ENCODE data around the gene CTAG1B.

DNA sequence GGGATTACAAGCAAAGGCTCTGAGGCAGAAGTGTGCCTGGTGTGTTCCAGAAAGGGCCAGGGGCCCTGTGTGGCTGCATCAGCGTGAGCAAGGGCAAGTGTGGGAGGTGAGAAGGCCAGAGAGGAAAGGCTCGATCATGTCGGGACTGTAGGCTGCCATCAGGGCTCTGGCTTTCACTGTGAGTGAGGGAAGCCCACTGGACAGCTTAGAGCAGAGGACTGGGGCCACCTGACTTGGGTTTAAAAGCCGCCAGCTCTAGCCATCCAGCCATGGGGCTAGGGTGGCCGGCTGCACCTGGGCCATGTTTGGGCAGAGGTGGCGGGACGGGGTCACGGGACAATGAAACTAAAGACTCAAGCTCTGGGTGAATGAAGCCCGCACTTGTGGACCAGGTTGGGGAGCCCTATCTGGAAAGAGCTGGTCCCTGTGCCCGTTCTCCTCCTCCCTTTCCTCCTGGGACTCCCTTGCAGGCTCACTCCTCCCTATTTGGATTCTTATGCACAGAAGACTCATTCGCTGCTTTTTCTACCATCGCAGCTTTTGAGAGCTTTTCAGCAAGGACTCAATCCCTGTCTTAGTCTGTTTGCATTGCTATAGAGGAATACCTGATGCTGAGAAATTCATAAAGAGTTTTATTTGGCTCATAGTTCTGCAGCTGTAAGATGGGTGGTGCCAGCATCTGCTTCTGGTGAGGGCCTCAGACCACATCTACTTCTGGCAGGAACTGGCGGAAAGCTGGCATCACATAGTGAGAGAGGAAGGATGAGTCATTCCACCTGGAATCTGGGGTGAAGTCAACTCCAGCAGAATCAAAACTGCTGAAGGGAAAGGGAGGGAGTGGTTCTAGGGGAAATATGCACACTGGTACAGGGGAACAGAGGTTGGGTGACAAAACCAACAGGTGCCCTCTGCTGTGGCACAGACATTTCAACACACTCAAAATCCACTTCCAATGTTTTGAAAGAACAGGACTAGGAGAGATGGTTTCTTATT is 15.3 kb downstream of the CTAG1B start:
- TF ChIP-seq, protein P1, sequence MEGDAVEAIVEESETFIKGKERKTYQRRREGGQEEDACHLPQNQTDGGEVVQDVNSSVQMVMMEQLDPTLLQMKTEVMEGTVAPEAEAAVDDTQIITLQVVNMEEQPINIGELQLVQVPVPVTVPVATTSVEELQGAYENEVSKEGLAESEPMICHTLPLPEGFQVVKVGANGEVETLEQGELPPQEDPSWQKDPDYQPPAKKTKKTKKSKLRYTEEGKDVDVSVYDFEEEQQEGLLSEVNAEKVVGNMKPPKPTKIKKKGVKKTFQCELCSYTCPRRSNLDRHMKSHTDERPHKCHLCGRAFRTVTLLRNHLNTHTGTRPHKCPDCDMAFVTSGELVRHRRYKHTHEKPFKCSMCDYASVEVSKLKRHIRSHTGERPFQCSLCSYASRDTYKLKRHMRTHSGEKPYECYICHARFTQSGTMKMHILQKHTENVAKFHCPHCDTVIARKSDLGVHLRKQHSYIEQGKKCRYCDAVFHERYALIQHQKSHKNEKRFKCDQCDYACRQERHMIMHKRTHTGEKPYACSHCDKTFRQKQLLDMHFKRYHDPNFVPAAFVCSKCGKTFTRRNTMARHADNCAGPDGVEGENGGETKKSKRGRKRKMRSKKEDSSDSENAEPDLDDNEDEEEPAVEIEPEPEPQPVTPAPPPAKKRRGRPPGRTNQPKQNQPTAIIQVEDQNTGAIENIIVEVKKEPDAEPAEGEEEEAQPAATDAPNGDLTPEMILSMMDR (IDR thresholded peaks at IDR 0.05; ENCODE audit: insufficient read depth, low read length, poor library complexity, severe bottlenecking), result no peak
- no peak for TF ChIP-seq EZH2phosphoT487 (conservative IDR thresholded peaks at IDR 0.05; ENCODE audit: low read length)

Measured in SU-DHL-6 (cell line).